ENCODE measurements around the gene HIBADH.

The HIBADH gene

GRCh38 chr7:27491534-27491933, 171.1 kb downstream of the HIBADH start:
- no peak for DNase-seq (ENCODE audit: low spot score)

GRCh38 chr7:27487509-27487908, 175.2 kb downstream of the HIBADH start:
- DNase-seq (ENCODE audit: low spot score), result no peak

- no peak for DNase-seq (ENCODE audit: low spot score)
Observed at GRCh38 chr7:27484451-27484850, 178.2 kb downstream of the HIBADH start.

GRCh38 chr7:27482219-27482618, 180.5 kb downstream of the HIBADH start:
- no peak for DNase-seq (ENCODE audit: low spot score)

- DNase-seq (ENCODE audit: low spot score), result no peak
Observed at GRCh38 chr7:27478556-27478955, 184.1 kb downstream of the HIBADH start.

GRCh38 chr7:27478084-27478483, 184.6 kb downstream of the HIBADH start:
- DNase-seq (ENCODE audit: low spot score), result no peak

GRCh38 chr7:27476493-27476892, 186.2 kb downstream of the HIBADH start:
- DNase-seq (ENCODE audit: low spot score), result no peak

All from iPS-NIHi11 (cell line).